ENCODE data around the gene WRAP53. TPM values are rescaled to one million over a fixed set of nuclear protein-coding genes. Genes with fewer than 3 reads are reported as not detected.

WRAP53 gene
- total RNA-seq, 1 experiment from 2014 or later: 15.2 TPM

GRCh38 chr17:7644775-7645174, 43.5 kb upstream of the WRAP53 start:
- no peak overlapping the region for H3K27ac Mint-ChIP-seq (ENCODE audit: unreplicated experiment)
- Histone ChIP-seq H3K9me3 (no peaks in the 10 kb centered on the region), H3K27me3 (replicated peaks; ENCODE audit: control insufficient read depth, insufficient read depth, low read length) (no peaks in the 10 kb centered on the region), H3K4me3 (ENCODE audit: low read depth, low read length) (no peak overlapping the region), H3K4me1 (no peaks in the 10 kb centered on the region), H3K36me3 (ENCODE audit: control insufficient read depth, insufficient read depth, low read length) (no peaks in the 10 kb centered on the region)
- no peak overlapping the region for H3K4me3 Mint-ChIP-seq (ENCODE audit: unreplicated experiment)
- TF ChIP-seq CTCF (IDR thresholded peaks at IDR 0.05; ENCODE audit: insufficient read depth in 1 of 2, low read depth in 1 of 2, low read length in 1 of 2, severe bottlenecking in 1 of 2, unreplicated experiment in 1 of 2): no peak
- H3K27me3 Mint-ChIP-seq (ENCODE audit: insufficient read depth, unreplicated experiment): no peaks in the 10 kb centered on the region
- no TSS peak for BruUV-seq (replicated peaks)
- no peaks in the 10 kb centered on the region for H3K36me3 Mint-ChIP-seq (ENCODE audit: insufficient read depth, unreplicated experiment)
- no peak for DNase-seq
- ChIA-PET POLR2A (no interaction called here), CTCF (no interaction called here)
- H3K9me3 Mint-ChIP-seq (ENCODE audit: unreplicated experiment): no peaks in the 10 kb centered on the region
- H3K4me1 Mint-ChIP-seq (ENCODE audit: low read depth, unreplicated experiment): peaks cover under 1% of the 10 kb centered on the region
- intact Hi-C loops (cut with micrococcal nuclease; ENCODE audit: unreplicated experiment): no loop called here

DNA sequence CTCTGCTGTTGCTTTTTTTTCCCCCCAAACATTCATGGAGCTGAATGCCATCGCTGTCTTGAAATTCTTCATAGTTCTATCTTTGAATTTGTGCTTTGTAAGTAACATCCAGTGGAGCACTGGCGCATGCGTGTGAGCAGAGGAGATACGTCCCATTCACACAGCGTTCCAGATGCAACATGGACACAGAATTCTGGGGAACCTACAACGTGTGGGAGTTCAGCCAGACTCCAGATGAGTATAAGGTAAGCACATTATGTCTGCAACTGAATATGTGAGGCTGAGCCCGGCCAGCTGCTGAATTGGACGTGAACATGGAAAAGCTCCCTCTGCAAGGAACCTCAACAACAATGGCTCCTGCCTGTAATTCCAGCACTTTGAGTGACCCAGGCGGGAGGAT, 41.8 kb upstream of the WRAP53 start:
- ChIA-PET POLR2A (no interaction called here), CTCF (no interaction called here)
- Mint-ChIP-seq H3K27me3 (ENCODE audit: insufficient read depth, unreplicated experiment) (peaks cover 8% of the 10 kb centered on the region), H3K9me3 (ENCODE audit: unreplicated experiment) (no peaks in the 10 kb centered on the region), H3K4me3 (ENCODE audit: unreplicated experiment) (no peak overlapping the region), H3K4me1 (ENCODE audit: low read depth, unreplicated experiment) (peaks cover 10% of the 10 kb centered on the region), H3K27ac (ENCODE audit: unreplicated experiment) (no peak overlapping the region), H3K36me3 (ENCODE audit: insufficient read depth, unreplicated experiment) (no peaks in the 10 kb centered on the region)
- H3K9me3 ChIP-seq: no peaks in the 10 kb centered on the region
- H3K36me3 ChIP-seq (ENCODE audit: control insufficient read depth, insufficient read depth, low read length): no peaks in the 10 kb centered on the region
- no peak overlapping the region for H3K4me3 ChIP-seq (ENCODE audit: low read depth, low read length)
- no peaks in the 10 kb centered on the region for H3K27me3 ChIP-seq (replicated peaks; ENCODE audit: control insufficient read depth, insufficient read depth, low read length)
- no peaks in the 10 kb centered on the region for H3K4me1 ChIP-seq
- BruUV-seq (replicated peaks): no TSS peak
- no peak for DNase-seq
- no peak for TF ChIP-seq CTCF (IDR thresholded peaks at IDR 0.05; ENCODE audit: insufficient read depth in 1 of 2, low read depth in 1 of 2, low read length in 1 of 2, severe bottlenecking in 1 of 2, unreplicated experiment in 1 of 2)
- intact Hi-C loops (cut with micrococcal nuclease; ENCODE audit: unreplicated experiment): no loop called here

- no TSS peak for BruUV-seq (replicated peaks)
- no peak for TF ChIP-seq CTCF (IDR thresholded peaks at IDR 0.05; ENCODE audit: insufficient read depth in 1 of 2, low read depth in 1 of 2, low read length in 1 of 2, severe bottlenecking in 1 of 2, unreplicated experiment in 1 of 2)
- peaks cover 10% of the 10 kb centered on the region for H3K4me1 Mint-ChIP-seq (ENCODE audit: low read depth, unreplicated experiment)
- intact Hi-C loops (cut with micrococcal nuclease; ENCODE audit: unreplicated experiment): no loop called here
- H3K4me1 ChIP-seq: no peaks in the 10 kb centered on the region
- no peaks in the 10 kb centered on the region for H3K36me3 ChIP-seq (ENCODE audit: control insufficient read depth, insufficient read depth, low read length)
- H3K36me3 Mint-ChIP-seq (ENCODE audit: insufficient read depth, unreplicated experiment): no peaks in the 10 kb centered on the region
- ChIA-PET POLR2A (no interaction called here), CTCF (no interaction called here)
- DNase-seq: no peak
- no peaks in the 10 kb centered on the region for H3K27me3 ChIP-seq (replicated peaks; ENCODE audit: control insufficient read depth, insufficient read depth, low read length)
- H3K4me3 Mint-ChIP-seq (ENCODE audit: unreplicated experiment): no peak overlapping the region
- no peaks in the 10 kb centered on the region for H3K9me3 Mint-ChIP-seq (ENCODE audit: unreplicated experiment)
- H3K27me3 Mint-ChIP-seq (ENCODE audit: insufficient read depth, unreplicated experiment): peaks cover 9% of the 10 kb centered on the region
- no peak overlapping the region for H3K27ac Mint-ChIP-seq (ENCODE audit: unreplicated experiment)
- no peaks in the 10 kb centered on the region for H3K9me3 ChIP-seq
- H3K4me3 ChIP-seq (ENCODE audit: low read depth, low read length): no peak overlapping the region
These were observed 41.3 kb upstream of the WRAP53 start for GRCh38 chr17:7647018-7647417.

Data from Caco-2 (cell line).